Measurements from ENCODE around the gene ASB16.

ASB16 gene

DNA sequence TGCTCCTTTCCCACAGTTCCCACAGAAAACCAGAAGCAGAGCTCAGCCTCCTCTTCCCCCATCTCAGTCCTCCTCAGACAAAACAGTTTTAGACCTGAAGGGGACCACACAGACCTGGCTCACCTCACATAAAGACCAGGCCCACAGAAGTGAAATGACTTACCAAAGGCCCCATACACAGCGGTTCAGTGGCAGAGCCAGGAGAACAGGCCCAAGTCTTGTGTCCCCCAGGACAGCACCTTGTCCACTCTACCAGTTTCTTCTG lies 43.7 kb downstream of the ASB16 start:
- TF ChIP-seq EZH2phosphoT487 (IDR thresholded peaks at IDR 0.05; ENCODE audit: low read length) (no peak), EZH2 (optimal IDR thresholded peaks at IDR 0.05; ENCODE audit: low read depth, low read length) (no peak)
- TF ChIP-seq, protein P1, sequence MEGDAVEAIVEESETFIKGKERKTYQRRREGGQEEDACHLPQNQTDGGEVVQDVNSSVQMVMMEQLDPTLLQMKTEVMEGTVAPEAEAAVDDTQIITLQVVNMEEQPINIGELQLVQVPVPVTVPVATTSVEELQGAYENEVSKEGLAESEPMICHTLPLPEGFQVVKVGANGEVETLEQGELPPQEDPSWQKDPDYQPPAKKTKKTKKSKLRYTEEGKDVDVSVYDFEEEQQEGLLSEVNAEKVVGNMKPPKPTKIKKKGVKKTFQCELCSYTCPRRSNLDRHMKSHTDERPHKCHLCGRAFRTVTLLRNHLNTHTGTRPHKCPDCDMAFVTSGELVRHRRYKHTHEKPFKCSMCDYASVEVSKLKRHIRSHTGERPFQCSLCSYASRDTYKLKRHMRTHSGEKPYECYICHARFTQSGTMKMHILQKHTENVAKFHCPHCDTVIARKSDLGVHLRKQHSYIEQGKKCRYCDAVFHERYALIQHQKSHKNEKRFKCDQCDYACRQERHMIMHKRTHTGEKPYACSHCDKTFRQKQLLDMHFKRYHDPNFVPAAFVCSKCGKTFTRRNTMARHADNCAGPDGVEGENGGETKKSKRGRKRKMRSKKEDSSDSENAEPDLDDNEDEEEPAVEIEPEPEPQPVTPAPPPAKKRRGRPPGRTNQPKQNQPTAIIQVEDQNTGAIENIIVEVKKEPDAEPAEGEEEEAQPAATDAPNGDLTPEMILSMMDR (IDR thresholded peaks at IDR 0.05; ENCODE audit: low read length), result no peak
- no peaks in the 10 kb centered on the region for H3K9me2 ChIP-seq (replicated peaks; ENCODE audit: insufficient read depth, low read length)
- H3F3A ChIP-seq (ENCODE audit: insufficient read depth, low read length), result peaks cover 24% of the 10 kb centered on the region; the same call in 1 of the 2 replicates
- H3K9me3 ChIP-seq (replicated peaks; ENCODE audit: insufficient read depth, low read length), result no peaks in the 10 kb centered on the region
- H3K9ac ChIP-seq (ENCODE audit: low read length), result no peak overlapping the region
- H3K27me3 ChIP-seq (replicated peaks; ENCODE audit: insufficient read depth, low read length), result no peaks in the 10 kb centered on the region
- no peak for DNase-seq
- no peak overlapping the region for H3K27ac ChIP-seq (ENCODE audit: low read length)
- no peak overlapping the region for H3K4me2 ChIP-seq (ENCODE audit: low read depth, low read length)
- peaks cover 14% of the 10 kb centered on the region for H3K36me3 ChIP-seq (replicated peaks; ENCODE audit: insufficient read depth, low read length)
- H4K20me1 ChIP-seq (ENCODE audit: insufficient read depth, low read length), result no peaks in the 10 kb centered on the region
- peaks cover 46% of the 10 kb centered on the region for H3K79me2 ChIP-seq (ENCODE audit: low read length)
- no peak overlapping the region for H3K4me3 ChIP-seq (ENCODE audit: low read length)
- no peak overlapping the region for H2AFZ ChIP-seq (ENCODE audit: low read length)
- H3K4me1 ChIP-seq (ENCODE audit: low read length), result peaks cover 36% of the 10 kb centered on the region

DNA sequence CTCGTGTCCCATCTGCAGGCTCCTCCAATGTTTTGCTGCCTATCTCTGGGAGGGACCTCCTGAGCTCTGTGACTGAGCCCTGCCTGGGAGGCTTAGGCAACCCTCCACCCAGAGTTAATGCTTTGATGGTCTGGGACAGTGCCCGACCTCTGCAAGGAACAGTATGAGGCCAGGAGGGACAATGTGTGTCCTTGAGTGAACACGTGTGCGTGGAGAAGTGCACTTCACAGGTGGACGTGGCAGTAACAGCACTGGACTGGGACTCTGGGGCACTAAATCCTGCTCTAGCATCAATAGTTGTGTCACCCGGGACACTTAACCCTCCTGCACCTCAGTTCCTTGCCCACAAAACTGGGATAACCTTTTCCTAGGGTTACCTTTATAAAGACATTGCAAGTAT lies 44.4 kb downstream of the ASB16 start:
- Histone ChIP-seq H3K36me3 (replicated peaks; ENCODE audit: insufficient read depth, low read length) (peaks cover 14% of the 10 kb centered on the region), H3K4me3 (ENCODE audit: low read length) (no peak overlapping the region), H3K27me3 (replicated peaks; ENCODE audit: insufficient read depth, low read length) (no peaks in the 10 kb centered on the region), H3K4me2 (ENCODE audit: low read depth, low read length) (no peak overlapping the region), H3K4me1 (ENCODE audit: low read length) (peaks cover 33% of the 10 kb centered on the region), H3F3A (ENCODE audit: insufficient read depth, low read length) (peaks cover 24% of the 10 kb centered on the region; the same call in 1 of the 2 replicates), H3K9ac (ENCODE audit: low read length) (no peak overlapping the region), H3K27ac (ENCODE audit: low read length) (no peak overlapping the region), H3K9me2 (replicated peaks; ENCODE audit: insufficient read depth, low read length) (no peaks in the 10 kb centered on the region), H3K79me2 (ENCODE audit: low read length) (peaks cover 39% of the 10 kb centered on the region), H2AFZ (ENCODE audit: low read length) (no peak overlapping the region), H4K20me1 (ENCODE audit: insufficient read depth, low read length) (no peaks in the 10 kb centered on the region), H3K9me3 (replicated peaks; ENCODE audit: insufficient read depth, low read length) (no peaks in the 10 kb centered on the region)
- no peak for TF ChIP-seq EZH2 (optimal IDR thresholded peaks at IDR 0.05; ENCODE audit: low read depth, low read length)
- no peak for TF ChIP-seq EZH2phosphoT487 (IDR thresholded peaks at IDR 0.05; ENCODE audit: low read length)
- TF ChIP-seq, protein P1 (IDR thresholded peaks at IDR 0.05; ENCODE audit: low read length), result no peak
- DNase-seq, result no peak

DNA sequence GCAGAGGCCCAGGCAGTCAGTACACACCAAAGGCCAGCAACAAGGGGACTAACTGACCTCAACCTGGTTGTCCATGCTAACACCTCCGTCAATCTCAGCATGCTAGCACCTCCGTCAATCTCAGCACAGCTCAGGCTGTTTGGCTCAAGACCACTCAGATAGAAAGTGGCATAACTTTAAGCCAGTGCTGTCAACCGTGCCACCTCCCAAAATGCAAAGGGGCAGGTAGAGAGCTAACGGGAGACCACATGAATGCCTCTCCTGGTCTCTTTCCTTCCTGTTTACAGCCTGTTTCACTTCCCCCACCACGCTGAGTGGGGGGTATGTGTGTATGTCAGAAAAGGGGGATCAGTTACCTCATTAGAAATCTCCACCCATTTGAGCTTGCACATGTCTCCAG lies 45.7 kb downstream of the ASB16 start:
- H3K36me3 ChIP-seq (replicated peaks; ENCODE audit: insufficient read depth, low read length), result peaks cover 14% of the 10 kb centered on the region

DNA sequence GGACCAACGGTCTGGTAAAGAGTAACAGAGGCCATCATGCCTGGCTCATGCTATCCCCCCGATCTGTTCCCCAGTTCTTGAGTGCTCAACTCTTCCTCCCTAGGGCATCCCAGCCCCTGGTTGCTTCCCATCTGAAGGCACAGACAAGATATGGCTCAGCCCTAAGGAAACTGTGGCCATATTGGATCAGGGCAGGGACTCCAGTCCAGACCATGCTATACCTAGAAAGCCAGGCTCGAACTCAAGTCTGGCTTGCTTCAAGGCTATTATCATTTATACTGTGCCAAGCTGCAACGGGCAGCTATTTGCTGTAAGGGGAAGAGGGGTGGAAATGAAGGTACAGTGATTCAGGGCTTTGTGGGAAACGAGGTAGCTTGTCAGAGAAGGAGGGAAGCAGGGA lies 46.2 kb downstream of the ASB16 start:
- Histone ChIP-seq H3F3A (ENCODE audit: insufficient read depth, low read length) (peaks cover 27% of the 10 kb centered on the region; the same call in 1 of the 2 replicates), H2AFZ (ENCODE audit: low read length) (no peak overlapping the region), H3K4me3 (ENCODE audit: low read length) (peak overlapping the region; percentile 71), H3K27ac (ENCODE audit: low read length) (peak overlapping the region; percentile 61; the same call in 1 of the 2 replicates), H4K20me1 (ENCODE audit: insufficient read depth, low read length) (no peaks in the 10 kb centered on the region), H3K9me2 (replicated peaks; ENCODE audit: insufficient read depth, low read length) (no peaks in the 10 kb centered on the region), H3K36me3 (replicated peaks; ENCODE audit: insufficient read depth, low read length) (peaks cover 14% of the 10 kb centered on the region), H3K9me3 (replicated peaks; ENCODE audit: insufficient read depth, low read length) (no peaks in the 10 kb centered on the region), H3K27me3 (replicated peaks; ENCODE audit: insufficient read depth, low read length) (no peaks in the 10 kb centered on the region), H3K4me2 (ENCODE audit: low read depth, low read length) (peak overlapping the region; percentile 95), H3K9ac (ENCODE audit: low read length) (peak overlapping the region; percentile 89; the same call in 1 of the 2 replicates), H3K79me2 (ENCODE audit: low read length) (peaks cover 52% of the 10 kb centered on the region), H3K4me1 (ENCODE audit: low read length) (peaks cover 18% of the 10 kb centered on the region)
- DNase-seq, result no peak
- TF ChIP-seq EZH2phosphoT487 (IDR thresholded peaks at IDR 0.05; ENCODE audit: low read length), result no peak
- TF ChIP-seq, protein P1 (IDR thresholded peaks at IDR 0.05; ENCODE audit: low read length), result no peak
- no peak for TF ChIP-seq EZH2 (optimal IDR thresholded peaks at IDR 0.05; ENCODE audit: low read depth, low read length)

More for the DNA sequence above, 45.7 kb downstream of the ASB16 start:
- Histone ChIP-seq H3K27me3 (replicated peaks; ENCODE audit: insufficient read depth, low read length) (no peaks in the 10 kb centered on the region), H3K79me2 (ENCODE audit: low read length) (peaks cover 47% of the 10 kb centered on the region), H3K9me2 (replicated peaks; ENCODE audit: insufficient read depth, low read length) (no peaks in the 10 kb centered on the region), H3K27ac (ENCODE audit: low read length) (peak overlapping the region; percentile 61; the same call in 1 of the 2 replicates), H3K4me1 (ENCODE audit: low read length) (peaks cover 23% of the 10 kb centered on the region), H3K4me3 (ENCODE audit: low read length) (peak overlapping the region; percentile 71), H3K9me3 (replicated peaks; ENCODE audit: insufficient read depth, low read length) (no peaks in the 10 kb centered on the region), H2AFZ (ENCODE audit: low read length) (no peak overlapping the region), H3K9ac (ENCODE audit: low read length) (peak overlapping the region; percentile 89; the same call in 1 of the 2 replicates), H3F3A (ENCODE audit: insufficient read depth, low read length) (peaks cover 24% of the 10 kb centered on the region; the same call in 1 of the 2 replicates), H3K4me2 (ENCODE audit: low read depth, low read length) (peak overlapping the region; percentile 95), H4K20me1 (ENCODE audit: insufficient read depth, low read length) (no peaks in the 10 kb centered on the region)
- DNase-seq, result no peak
- no peak for TF ChIP-seq EZH2 (optimal IDR thresholded peaks at IDR 0.05; ENCODE audit: low read depth, low read length)
